Activated naive CD4-positive, alpha-beta T cell treated with anti-CD3 and anti-CD28 coated beads, Interleukin-2, amount 50 U/mL, for 16 hours (primary cell): Measurements from ENCODE around the gene SCFD2.

Experiments used
- DNase-seq: peaks from one replicate; pipeline ENCODE4 v3.0.0-alpha.2; 2020

Gene SCFD2

GRCh38 chr4:52979821-52980590 is 385.9 kb downstream of the SCFD2 start:
- no peak for DNase-seq

- DNase-seq, result no peak
Measured at GRCh38 chr4:52979020-52979419, 386.8 kb downstream of the SCFD2 start.

- no peak for DNase-seq
Measured at GRCh38 chr4:52977252-52977651, 388.6 kb downstream of the SCFD2 start.

GRCh38 chr4:52976523-52977230 is 389.2 kb downstream of the SCFD2 start:
- no peak for DNase-seq

- no peak for DNase-seq
Measured at GRCh38 chr4:52968691-52969090, 397.2 kb downstream of the SCFD2 start.

- DNase-seq, result no peak
Measured at GRCh38 chr4:52968241-52968640, 397.6 kb downstream of the SCFD2 start.

GRCh38 chr4:52966781-52967180 is 399.1 kb downstream of the SCFD2 start:
- no peak for DNase-seq

- DNase-seq, result no peak
Measured at GRCh38 chr4:52966172-52966571, 399.7 kb downstream of the SCFD2 start.

GRCh38 chr4:52964561-52965101 is 401.2 kb downstream of the SCFD2 start:
- no peak for DNase-seq

- DNase-seq, result no peak
Measured at GRCh38 chr4:52964011-52964410, 401.9 kb downstream of the SCFD2 start.

- DNase-seq, result no peak
Measured at GRCh38 chr4:52962721-52963120, 403.1 kb downstream of the SCFD2 start.

- no peak for DNase-seq
Measured at GRCh38 chr4:52961666-52962412, 404.0 kb downstream of the SCFD2 start.

GRCh38 chr4:52959541-52959940 is 406.3 kb downstream of the SCFD2 start:
- no peak for DNase-seq

GRCh38 chr4:52957835-52958631 is 407.8 kb downstream of the SCFD2 start:
- DNase-seq, result no peak

GRCh38 chr4:52957220-52957686 is 408.6 kb downstream of the SCFD2 start:
- DNase-seq, result no peak

GRCh38 chr4:52956691-52957090 is 409.2 kb downstream of the SCFD2 start:
- no peak for DNase-seq

- DNase-seq, result no peak
Measured at GRCh38 chr4:52954560-52955170, 411.2 kb downstream of the SCFD2 start.

- no peak for DNase-seq
Measured at GRCh38 chr4:52952540-52952939, 413.3 kb downstream of the SCFD2 start.

- no peak for DNase-seq
Measured at GRCh38 chr4:52951016-52951415, 414.8 kb downstream of the SCFD2 start.

- no peak for DNase-seq
Measured at GRCh38 chr4:52950226-52950625, 415.6 kb downstream of the SCFD2 start.

- DNase-seq, result no peak
Measured at GRCh38 chr4:52949336-52949735, 416.5 kb downstream of the SCFD2 start.

GRCh38 chr4:52948057-52948423 is 417.8 kb downstream of the SCFD2 start:
- no peak for DNase-seq
